OCI-LY1 (cell line): ENCODE results near the gene SYT6.

ENCODE experiments used
- H2AFZ ChIP-seq: fragments of 200-600 bp; sonication (generic), shearing (Covaris generic); 2 replicates; pipeline ENCODE4 v1.6.0; 2014; ENCODE audit warnings: antibody characterized with exemption, mild to moderate bottlenecking, low read length
- H3F3A ChIP-seq: fragments of 200-600 bp; sonication (generic), shearing (Covaris generic); 2 replicates; pipeline ENCODE4 v1.6.0; 2014; ENCODE audit warnings: mild to moderate bottlenecking, antibody characterized with exemption, low read length, moderate library complexity; ENCODE audit not compliant: insufficient read depth
- H3K27ac ChIP-seq: fragments of 200-600 bp; sonication (generic); 2 replicates; pipeline ENCODE4 v1.5.1; 2014; ENCODE audit warnings: low read length, mixed run types, mild to moderate bottlenecking, low read depth; ENCODE audit not compliant: poor library complexity, severe bottlenecking
- H3K27me3 ChIP-seq: fragments of 200-600 bp; sonication (generic); 2 replicates; pipeline ENCODE4 v1.6.0; 2014; ENCODE audit warnings: antibody characterized with exemption, mild to moderate bottlenecking, low read length, moderate library complexity; ENCODE audit not compliant: insufficient read depth
- H3K36me3 ChIP-seq: fragments of 200-600 bp; sonication (generic); 2 replicates; pipeline ENCODE4 v1.6.1; 2014; ENCODE audit warnings: mild to moderate bottlenecking, antibody characterized with exemption, low read length, moderate library complexity, mixed read lengths; ENCODE audit not compliant: insufficient read depth
- H3K4me1 ChIP-seq: fragments of 200-600 bp; sonication (generic); 2 replicates; pipeline ENCODE4 v1.5.1; 2014; ENCODE audit warnings: mild to moderate bottlenecking, low read length, moderate library complexity; ENCODE audit not compliant: insufficient read depth, severe bottlenecking
- H3K4me2 ChIP-seq: fragments of 200-600 bp; sonication (generic), shearing (Covaris generic); 2 replicates; pipeline ENCODE4 v1.6.1; 2014; ENCODE audit warnings: low read length
- H3K4me3 ChIP-seq: fragments of 200-600 bp; sonication (generic); 2 replicates; pipeline ENCODE4 v1.5.1; 2014; ENCODE audit warnings: low read length, low read depth, mild to moderate bottlenecking, mixed read lengths; ENCODE audit not compliant: poor library complexity, severe bottlenecking
- H3K79me2 ChIP-seq: fragments of 200-600 bp; shearing (Covaris generic); 2 replicates; pipeline ENCODE4 v1.6.1; 2016; ENCODE audit warnings: mixed run types, low read length, mixed read lengths; ENCODE audit not compliant: insufficient read depth
- H3K9ac ChIP-seq: fragments of 200-600 bp; sonication (generic), shearing (Covaris generic); 2 replicates; pipeline ENCODE4 v1.6.1; 2014; ENCODE audit warnings: mild to moderate bottlenecking, low read length, mixed read lengths
- H3K9me2 ChIP-seq: fragments of 200-600 bp; sonication (generic), shearing (Covaris generic); 2 replicates; pipeline ENCODE4 v1.6.1; 2014; ENCODE audit warnings: low read depth, mild to moderate bottlenecking, low read length, mixed read lengths
- H3K9me3 ChIP-seq: fragments of 200-600 bp; shearing (Covaris generic); 2 replicates; pipeline ENCODE4 v1.6.1; 2014; ENCODE audit warnings: low read length, mixed read lengths
- H4K20me1 ChIP-seq: fragments of 200-600 bp; sonication (generic), shearing (Covaris generic); 2 replicates; pipeline ENCODE4 v1.6.0; 2016; ENCODE audit warnings: mild to moderate bottlenecking, low read length; ENCODE audit not compliant: insufficient read depth
- CTCF ChIP-seq: fragments of 200-600 bp; sonication (generic), shearing (Covaris generic); IDR thresholded peaks from 2 replicates; pipeline ENCODE4 v1.5.1; 2017; ENCODE audit warnings: mild to moderate bottlenecking, antibody characterized with exemption, low read length, moderate library complexity, mixed read lengths
- EZH2 ChIP-seq: fragments of 200-600 bp; sonication (generic), shearing (Covaris generic); IDR thresholded peaks from 2 replicates; pipeline ENCODE4 v1.8.0; 2017; ENCODE audit warnings: borderline replicate concordance, mixed run types, mild to moderate bottlenecking, antibody characterized with exemption, low read length, moderate library complexity, mixed read lengths

The SYT6 gene

DNA sequence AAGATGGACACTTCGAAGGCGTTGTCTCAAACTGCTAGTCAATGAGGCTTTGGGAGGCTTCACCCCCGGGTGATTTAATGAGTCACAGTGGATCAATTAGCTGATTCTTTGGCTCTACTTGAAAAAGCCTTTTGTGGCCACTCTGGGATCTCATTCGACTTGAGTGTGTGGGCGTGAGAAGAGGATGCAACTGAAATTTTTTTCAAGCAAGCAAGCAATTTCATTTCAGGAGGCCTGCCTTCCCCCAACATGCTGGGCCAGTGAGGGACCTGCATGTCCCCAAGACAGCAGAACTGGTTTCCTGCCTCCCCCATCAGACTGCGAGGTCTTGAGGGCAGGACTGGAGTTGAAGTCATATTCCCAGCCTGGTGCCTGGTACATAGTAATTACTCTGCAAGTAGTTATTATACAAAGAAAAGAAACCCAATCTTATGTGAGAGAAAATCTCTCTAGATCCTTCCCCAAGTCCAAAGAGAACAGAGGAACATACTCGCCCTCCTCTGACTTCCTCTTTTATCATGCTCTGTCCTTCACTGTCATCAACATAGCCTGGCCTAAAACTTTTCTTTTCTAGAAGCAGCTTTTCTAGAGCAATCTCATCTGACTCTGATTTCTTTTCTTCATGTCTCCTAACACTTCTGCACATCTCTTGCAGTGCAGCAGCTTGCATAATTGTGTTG, 22.7 kb downstream of the SYT6 start:
- TF ChIP-seq CTCF (no peak), EZH2 (no peak)
- H3K4me1 ChIP-seq, result no peaks in the 10 kb centered on the region

DNA sequence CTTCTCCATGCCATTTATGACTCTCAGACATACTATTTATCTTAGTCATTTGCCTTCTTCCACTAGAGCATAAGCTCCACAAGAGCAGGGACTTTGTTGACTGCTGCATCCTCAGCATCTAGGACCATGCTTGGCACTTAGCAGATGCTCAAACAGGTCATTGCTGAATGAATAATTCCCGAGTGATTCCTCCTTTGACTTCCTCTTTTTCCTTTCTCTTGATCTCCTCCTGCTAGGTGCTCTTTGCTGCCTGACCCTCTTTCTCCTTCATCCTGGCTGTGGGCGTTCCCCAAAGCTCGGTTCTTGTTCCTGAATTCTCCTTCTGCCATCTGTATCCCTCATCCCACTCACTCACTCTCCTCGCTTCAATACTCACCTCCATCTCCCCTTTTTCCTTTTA, 23.5 kb downstream of the SYT6 start:
- H3K9me2 ChIP-seq, result no peaks in the 10 kb centered on the region
- no peaks in the 10 kb centered on the region for H3K36me3 ChIP-seq
- no peak overlapping the region for H2AFZ ChIP-seq
- H4K20me1 ChIP-seq, result no peaks in the 10 kb centered on the region
- TF ChIP-seq CTCF, result no peak
- TF ChIP-seq EZH2, result no peak
- 0 out of 2 replicates have a peak, but pooled peaks cover 3% of the 10 kb centered on the region for H3K27me3 ChIP-seq
- no peak overlapping the region for H3K9ac ChIP-seq
- no peaks in the 10 kb centered on the region for H3F3A ChIP-seq
- no peaks in the 10 kb centered on the region for H3K4me1 ChIP-seq
- H3K27ac ChIP-seq, result no peak overlapping the region
- H3K4me2 ChIP-seq, result no peak overlapping the region
- H3K79me2 ChIP-seq, result no peaks in the 10 kb centered on the region
- no peaks in the 10 kb centered on the region for H3K9me3 ChIP-seq
- H3K4me3 ChIP-seq, result no peak overlapping the region

More for the DNA sequence above, 22.7 kb downstream of the SYT6 start:
- Histone ChIP-seq H3K4me2 (no peak overlapping the region), H3K9ac (no peak overlapping the region), H3K9me2 (no peaks in the 10 kb centered on the region), H4K20me1 (no peaks in the 10 kb centered on the region), H3K27ac (no peak overlapping the region), H3K4me3 (no peak overlapping the region), H3K79me2 (no peaks in the 10 kb centered on the region), H2AFZ (no peak overlapping the region), H3K36me3 (no peaks in the 10 kb centered on the region), H3K9me3 (no peaks in the 10 kb centered on the region), H3F3A (no peaks in the 10 kb centered on the region), H3K27me3 (0 out of 2 replicates have a peak, but pooled peaks cover 3% of the 10 kb centered on the region)

DNA sequence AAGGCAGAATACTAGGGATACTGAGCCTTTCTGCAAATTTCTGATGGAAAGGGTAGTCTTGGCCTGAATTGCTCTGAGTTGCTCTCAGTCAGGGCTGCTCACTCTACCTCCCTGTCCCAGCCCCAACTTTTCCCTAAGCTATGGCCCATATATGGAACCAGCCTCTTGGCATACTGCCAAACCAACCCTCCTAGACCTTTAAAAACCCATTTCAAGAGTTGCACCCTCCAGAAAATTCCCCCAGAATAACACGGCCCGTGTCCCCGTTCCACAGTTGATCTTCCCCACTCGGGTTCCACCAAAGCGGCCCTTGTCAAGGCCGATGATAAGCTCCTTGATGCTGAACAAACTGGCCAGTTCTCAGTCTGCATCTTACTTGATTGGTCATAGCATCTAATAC, 25.4 kb downstream of the SYT6 start:
- H3K9ac ChIP-seq, result no peak overlapping the region
- no peaks in the 10 kb centered on the region for H4K20me1 ChIP-seq
- H3F3A ChIP-seq, result no peaks in the 10 kb centered on the region
- no peak overlapping the region for H3K4me3 ChIP-seq
- H3K4me2 ChIP-seq, result no peak overlapping the region
- no peaks in the 10 kb centered on the region for H3K9me3 ChIP-seq
- H3K27me3 ChIP-seq, result no peaks in the 10 kb centered on the region
- no peak for TF ChIP-seq EZH2
- TF ChIP-seq CTCF, result no peak
- H3K9me2 ChIP-seq, result no peaks in the 10 kb centered on the region
- no peaks in the 10 kb centered on the region for H3K4me1 ChIP-seq
- no peaks in the 10 kb centered on the region for H3K36me3 ChIP-seq
- no peak overlapping the region for H3K27ac ChIP-seq
- H2AFZ ChIP-seq, result no peak overlapping the region
- H3K79me2 ChIP-seq, result no peaks in the 10 kb centered on the region
